ENCODE results near the gene RNF115.

Gene RNF115

DNA sequence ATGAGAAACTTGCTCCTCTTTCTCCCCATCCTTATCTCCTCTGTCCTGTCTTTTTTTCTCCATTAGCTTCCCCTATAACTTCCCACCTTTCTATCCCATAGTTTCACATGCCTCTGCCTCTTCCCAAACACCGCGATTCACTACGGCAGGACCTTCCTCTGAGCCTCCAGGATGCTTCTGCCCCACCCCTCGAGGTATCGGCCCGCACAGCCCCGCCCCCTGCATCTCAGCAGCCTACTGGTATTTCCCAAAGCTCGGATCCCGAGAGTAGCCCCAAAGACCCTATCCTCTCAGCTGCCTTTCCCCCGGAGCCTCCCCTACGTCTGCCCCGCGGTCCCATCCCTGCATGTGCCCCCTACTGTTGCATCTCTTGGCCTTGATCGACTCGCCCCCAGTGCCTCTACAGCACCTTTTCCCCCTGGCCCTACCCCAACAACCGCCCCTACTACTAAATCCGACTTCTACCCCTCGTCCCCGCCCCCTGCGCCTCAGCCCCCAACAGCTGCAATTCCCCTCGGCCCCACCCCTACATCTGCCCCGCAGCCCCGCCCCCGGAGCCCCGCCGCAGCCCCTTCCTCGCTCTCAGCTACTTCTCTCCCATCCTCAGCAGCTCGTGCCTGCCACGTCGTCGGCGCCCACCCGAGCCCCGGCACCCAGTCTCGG is 34.5 kb upstream of the RNF115 start:
- H3K9ac ChIP-seq (ENCODE audit: low read depth, low read length, poor library complexity, severe bottlenecking), result peak overlapping the region; percentile 83
- no peaks in the 10 kb centered on the region for H3K27me3 ChIP-seq (ENCODE audit: insufficient read depth, low read length, poor library complexity, severe bottlenecking)
- no peaks in the 10 kb centered on the region for H3K9me3 ChIP-seq (ENCODE audit: insufficient read depth, low read depth, low read length)
- H3K4me2 ChIP-seq (ENCODE audit: low read depth, low read length, poor library complexity, severe bottlenecking), result peak overlapping the region; percentile 96
- peaks cover 3% of the 10 kb centered on the region; the same call in 1 of the 2 replicates for H3F3A ChIP-seq (ENCODE audit: low read depth)
- H4K20me1 ChIP-seq (ENCODE audit: insufficient read depth, low read length, poor library complexity, severe bottlenecking), result peaks cover 11% of the 10 kb centered on the region
- H3K79me2 ChIP-seq (ENCODE audit: insufficient read depth, low read length), result peaks cover 17% of the 10 kb centered on the region
- H2AFZ ChIP-seq (ENCODE audit: low read length), result peak overlapping the region; percentile 93
- H3K9me2 ChIP-seq (replicated peaks; ENCODE audit: low read depth, low read length), result no peaks in the 10 kb centered on the region
- H3K4me1 ChIP-seq (ENCODE audit: insufficient read depth, low read length, poor library complexity, severe bottlenecking), result peaks cover 11% of the 10 kb centered on the region
- no peak for TF ChIP-seq EZH2phosphoT487 (IDR thresholded peaks at IDR 0.05; ENCODE audit: borderline replicate concordance)
- TF ChIP-seq, protein P1, sequence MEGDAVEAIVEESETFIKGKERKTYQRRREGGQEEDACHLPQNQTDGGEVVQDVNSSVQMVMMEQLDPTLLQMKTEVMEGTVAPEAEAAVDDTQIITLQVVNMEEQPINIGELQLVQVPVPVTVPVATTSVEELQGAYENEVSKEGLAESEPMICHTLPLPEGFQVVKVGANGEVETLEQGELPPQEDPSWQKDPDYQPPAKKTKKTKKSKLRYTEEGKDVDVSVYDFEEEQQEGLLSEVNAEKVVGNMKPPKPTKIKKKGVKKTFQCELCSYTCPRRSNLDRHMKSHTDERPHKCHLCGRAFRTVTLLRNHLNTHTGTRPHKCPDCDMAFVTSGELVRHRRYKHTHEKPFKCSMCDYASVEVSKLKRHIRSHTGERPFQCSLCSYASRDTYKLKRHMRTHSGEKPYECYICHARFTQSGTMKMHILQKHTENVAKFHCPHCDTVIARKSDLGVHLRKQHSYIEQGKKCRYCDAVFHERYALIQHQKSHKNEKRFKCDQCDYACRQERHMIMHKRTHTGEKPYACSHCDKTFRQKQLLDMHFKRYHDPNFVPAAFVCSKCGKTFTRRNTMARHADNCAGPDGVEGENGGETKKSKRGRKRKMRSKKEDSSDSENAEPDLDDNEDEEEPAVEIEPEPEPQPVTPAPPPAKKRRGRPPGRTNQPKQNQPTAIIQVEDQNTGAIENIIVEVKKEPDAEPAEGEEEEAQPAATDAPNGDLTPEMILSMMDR (conservative IDR thresholded peaks at IDR 0.05; ENCODE audit: low read length), result no peak
- peaks cover 29% of the 10 kb centered on the region; the same call in 1 of the 2 replicates for H3K36me3 ChIP-seq (ENCODE audit: insufficient read depth, low read length)
- peak overlapping the region; percentile 87 for H3K4me3 ChIP-seq (ENCODE audit: low read length, poor library complexity, severe bottlenecking)

DNA sequence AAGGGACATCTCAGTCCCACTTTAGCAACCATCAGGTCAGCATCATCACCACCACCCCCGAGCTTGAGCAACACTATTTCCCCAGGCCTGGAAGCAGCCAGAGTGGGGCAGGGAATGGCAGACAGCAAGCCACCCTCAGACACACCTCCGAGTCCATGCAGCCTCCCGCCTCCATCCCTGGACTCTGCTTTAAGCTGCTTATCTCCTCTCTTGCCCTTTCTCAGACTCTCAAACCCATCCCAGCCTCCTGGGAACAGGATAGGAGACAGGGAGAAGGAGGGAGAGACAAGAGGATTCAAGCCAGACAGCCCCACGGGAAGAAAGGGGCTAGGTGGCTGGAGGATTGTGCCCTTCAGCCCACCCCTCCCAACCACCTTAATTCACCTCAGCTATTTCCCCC is 33.3 kb upstream of the RNF115 start:
- Histone ChIP-seq H2AFZ (ENCODE audit: low read length) (no peak overlapping the region), H3K9ac (ENCODE audit: low read depth, low read length, poor library complexity, severe bottlenecking) (peak overlapping the region; percentile 83), H3K36me3 (ENCODE audit: insufficient read depth, low read length) (peaks cover 38% of the 10 kb centered on the region; the same call in 1 of the 2 replicates), H3K4me1 (ENCODE audit: insufficient read depth, low read length, poor library complexity, severe bottlenecking) (peaks cover 11% of the 10 kb centered on the region), H3K9me2 (replicated peaks; ENCODE audit: low read depth, low read length) (no peaks in the 10 kb centered on the region), H3F3A (ENCODE audit: low read depth) (peaks cover 3% of the 10 kb centered on the region; the same call in 1 of the 2 replicates), H3K79me2 (ENCODE audit: insufficient read depth, low read length) (peaks cover 17% of the 10 kb centered on the region), H3K27me3 (ENCODE audit: insufficient read depth, low read length, poor library complexity, severe bottlenecking) (no peaks in the 10 kb centered on the region), H3K4me2 (ENCODE audit: low read depth, low read length, poor library complexity, severe bottlenecking) (peak overlapping the region; percentile 96), H3K9me3 (ENCODE audit: insufficient read depth, low read depth, low read length) (no peaks in the 10 kb centered on the region), H4K20me1 (ENCODE audit: insufficient read depth, low read length, poor library complexity, severe bottlenecking) (peaks cover 11% of the 10 kb centered on the region), H3K4me3 (ENCODE audit: low read length, poor library complexity, severe bottlenecking) (no peak overlapping the region)
- TF ChIP-seq, protein P1 (conservative IDR thresholded peaks at IDR 0.05; ENCODE audit: low read length), result no peak
- no peak for TF ChIP-seq EZH2phosphoT487 (IDR thresholded peaks at IDR 0.05; ENCODE audit: borderline replicate concordance)

DNA sequence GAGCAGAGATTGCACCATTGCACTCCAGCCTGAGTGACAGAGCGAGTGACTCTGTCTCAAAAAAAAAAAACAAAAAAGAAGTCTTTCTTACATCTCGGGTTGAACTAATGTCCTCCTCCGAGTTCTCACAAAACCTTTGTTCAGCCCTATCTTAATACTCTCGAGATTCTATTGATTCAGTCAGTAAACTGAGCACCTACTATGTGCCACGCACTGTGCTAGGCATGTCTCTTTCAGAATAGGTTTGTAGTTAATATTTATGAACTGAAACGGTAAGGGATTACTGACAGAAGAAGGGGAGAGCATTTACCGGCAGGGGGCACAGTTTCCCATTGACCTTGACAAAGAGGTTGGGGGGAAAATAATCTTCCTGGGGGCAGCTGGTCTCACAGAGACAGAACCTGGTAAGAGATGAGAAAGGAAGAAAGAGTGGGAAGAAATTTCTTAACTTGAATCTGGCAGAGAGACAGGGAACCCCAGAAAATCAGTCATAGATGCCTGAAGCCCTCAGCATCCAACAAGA is 31.6 kb upstream of the RNF115 start:
- Histone ChIP-seq H4K20me1 (ENCODE audit: insufficient read depth, low read length, poor library complexity, severe bottlenecking) (peaks cover 11% of the 10 kb centered on the region), H3K9me3 (ENCODE audit: insufficient read depth, low read depth, low read length) (no peaks in the 10 kb centered on the region), H3F3A (ENCODE audit: low read depth) (no peaks in the 10 kb centered on the region), H3K79me2 (ENCODE audit: insufficient read depth, low read length) (peaks cover 17% of the 10 kb centered on the region), H3K4me2 (ENCODE audit: low read depth, low read length, poor library complexity, severe bottlenecking) (no peak overlapping the region), H3K27me3 (ENCODE audit: insufficient read depth, low read length, poor library complexity, severe bottlenecking) (no peaks in the 10 kb centered on the region), H3K4me1 (ENCODE audit: insufficient read depth, low read length, poor library complexity, severe bottlenecking) (peaks cover 11% of the 10 kb centered on the region), H3K9me2 (replicated peaks; ENCODE audit: low read depth, low read length) (no peaks in the 10 kb centered on the region), H3K36me3 (ENCODE audit: insufficient read depth, low read length) (peaks cover 49% of the 10 kb centered on the region; the same call in 1 of the 2 replicates), H3K9ac (ENCODE audit: low read depth, low read length, poor library complexity, severe bottlenecking) (no peak overlapping the region), H3K4me3 (ENCODE audit: low read length, poor library complexity, severe bottlenecking) (no peak overlapping the region), H2AFZ (ENCODE audit: low read length) (no peak overlapping the region)
- TF ChIP-seq, protein P1 (conservative IDR thresholded peaks at IDR 0.05; ENCODE audit: low read length), result peak; percentile 38
- no peak for TF ChIP-seq EZH2phosphoT487 (IDR thresholded peaks at IDR 0.05; ENCODE audit: borderline replicate concordance)

All from Loucy (cell line).